ENCODE data around the gene LRRC2.

DNA sequence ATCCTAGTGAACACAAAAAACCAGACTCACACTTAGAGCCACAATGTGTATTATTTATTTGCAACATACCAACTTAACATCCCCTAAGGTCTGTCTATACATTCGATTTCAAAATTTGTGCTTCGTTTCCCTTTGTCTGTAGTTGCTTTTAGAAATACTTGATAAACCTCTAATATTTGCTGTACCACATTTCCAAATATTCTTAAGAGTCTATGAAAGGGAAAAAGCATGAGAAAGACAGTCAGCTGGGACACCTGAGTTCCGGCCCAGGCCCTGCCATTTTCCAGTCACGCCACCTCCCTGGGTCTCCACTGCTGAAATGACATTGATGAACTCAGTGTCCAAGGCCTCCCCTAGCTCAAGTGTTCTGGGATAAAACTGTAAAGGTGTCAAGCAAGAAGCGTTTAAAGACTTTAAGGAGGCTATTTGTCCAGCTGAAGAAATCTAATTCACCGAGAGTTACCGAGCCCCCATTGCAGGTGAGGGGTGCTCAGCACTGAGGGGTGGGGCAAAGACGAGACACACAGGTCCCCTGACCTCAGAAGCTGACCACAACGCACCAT, 26.6 kb downstream of the LRRC2 start:
- TF ChIP-seq, protein P1, sequence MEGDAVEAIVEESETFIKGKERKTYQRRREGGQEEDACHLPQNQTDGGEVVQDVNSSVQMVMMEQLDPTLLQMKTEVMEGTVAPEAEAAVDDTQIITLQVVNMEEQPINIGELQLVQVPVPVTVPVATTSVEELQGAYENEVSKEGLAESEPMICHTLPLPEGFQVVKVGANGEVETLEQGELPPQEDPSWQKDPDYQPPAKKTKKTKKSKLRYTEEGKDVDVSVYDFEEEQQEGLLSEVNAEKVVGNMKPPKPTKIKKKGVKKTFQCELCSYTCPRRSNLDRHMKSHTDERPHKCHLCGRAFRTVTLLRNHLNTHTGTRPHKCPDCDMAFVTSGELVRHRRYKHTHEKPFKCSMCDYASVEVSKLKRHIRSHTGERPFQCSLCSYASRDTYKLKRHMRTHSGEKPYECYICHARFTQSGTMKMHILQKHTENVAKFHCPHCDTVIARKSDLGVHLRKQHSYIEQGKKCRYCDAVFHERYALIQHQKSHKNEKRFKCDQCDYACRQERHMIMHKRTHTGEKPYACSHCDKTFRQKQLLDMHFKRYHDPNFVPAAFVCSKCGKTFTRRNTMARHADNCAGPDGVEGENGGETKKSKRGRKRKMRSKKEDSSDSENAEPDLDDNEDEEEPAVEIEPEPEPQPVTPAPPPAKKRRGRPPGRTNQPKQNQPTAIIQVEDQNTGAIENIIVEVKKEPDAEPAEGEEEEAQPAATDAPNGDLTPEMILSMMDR (IDR thresholded peaks at IDR 0.05; ENCODE audit: extremely low read depth in 1 of 2, insufficient read depth in 1 of 2, low read depth in 1 of 2, low read length in 2 of 2): no peak
- TF ChIP-seq POLR2A (IDR thresholded peaks at IDR 0.05; ENCODE audit: low read depth, low read length) (no peak), POLR2AphosphoS5 (IDR thresholded peaks at IDR 0.05; ENCODE audit: insufficient read depth, low read depth, low read length) (no peak), JUN (IDR thresholded peaks at IDR 0.05; ENCODE audit: borderline replicate concordance, insufficient read depth, insufficient read length, low read depth) (no peak), EZH2 (IDR thresholded peaks at IDR 0.05; ENCODE audit: borderline replicate concordance, low read depth, low read length, severe bottlenecking) (no peak), GATA2 (IDR thresholded peaks at IDR 0.05; ENCODE audit: insufficient read depth, insufficient read length, low read depth, low read length) (no peak), MYC (IDR thresholded peaks at IDR 0.05; ENCODE audit: low read depth, low read length) (no peak)
- TF ChIP-seq, protein P2, sequence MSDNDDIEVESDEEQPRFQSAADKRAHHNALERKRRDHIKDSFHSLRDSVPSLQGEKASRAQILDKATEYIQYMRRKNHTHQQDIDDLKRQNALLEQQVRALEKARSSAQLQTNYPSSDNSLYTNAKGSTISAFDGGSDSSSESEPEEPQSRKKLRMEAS (IDR thresholded peaks at IDR 0.05; ENCODE audit: insufficient read depth, insufficient read length): no peak
